Measurements from ENCODE around the gene MSH2.

Gene MSH2

GRCh38 chr2:47485751-47486300 is 82.9 kb downstream of the MSH2 start:
- DNase-seq (ENCODE audit: low spot score): no peak
- TF ChIP-seq, protein P1, sequence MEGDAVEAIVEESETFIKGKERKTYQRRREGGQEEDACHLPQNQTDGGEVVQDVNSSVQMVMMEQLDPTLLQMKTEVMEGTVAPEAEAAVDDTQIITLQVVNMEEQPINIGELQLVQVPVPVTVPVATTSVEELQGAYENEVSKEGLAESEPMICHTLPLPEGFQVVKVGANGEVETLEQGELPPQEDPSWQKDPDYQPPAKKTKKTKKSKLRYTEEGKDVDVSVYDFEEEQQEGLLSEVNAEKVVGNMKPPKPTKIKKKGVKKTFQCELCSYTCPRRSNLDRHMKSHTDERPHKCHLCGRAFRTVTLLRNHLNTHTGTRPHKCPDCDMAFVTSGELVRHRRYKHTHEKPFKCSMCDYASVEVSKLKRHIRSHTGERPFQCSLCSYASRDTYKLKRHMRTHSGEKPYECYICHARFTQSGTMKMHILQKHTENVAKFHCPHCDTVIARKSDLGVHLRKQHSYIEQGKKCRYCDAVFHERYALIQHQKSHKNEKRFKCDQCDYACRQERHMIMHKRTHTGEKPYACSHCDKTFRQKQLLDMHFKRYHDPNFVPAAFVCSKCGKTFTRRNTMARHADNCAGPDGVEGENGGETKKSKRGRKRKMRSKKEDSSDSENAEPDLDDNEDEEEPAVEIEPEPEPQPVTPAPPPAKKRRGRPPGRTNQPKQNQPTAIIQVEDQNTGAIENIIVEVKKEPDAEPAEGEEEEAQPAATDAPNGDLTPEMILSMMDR (IDR thresholded peaks at IDR 0.05; ENCODE audit: extremely low read depth, missing control alignments): no peak

DNA sequence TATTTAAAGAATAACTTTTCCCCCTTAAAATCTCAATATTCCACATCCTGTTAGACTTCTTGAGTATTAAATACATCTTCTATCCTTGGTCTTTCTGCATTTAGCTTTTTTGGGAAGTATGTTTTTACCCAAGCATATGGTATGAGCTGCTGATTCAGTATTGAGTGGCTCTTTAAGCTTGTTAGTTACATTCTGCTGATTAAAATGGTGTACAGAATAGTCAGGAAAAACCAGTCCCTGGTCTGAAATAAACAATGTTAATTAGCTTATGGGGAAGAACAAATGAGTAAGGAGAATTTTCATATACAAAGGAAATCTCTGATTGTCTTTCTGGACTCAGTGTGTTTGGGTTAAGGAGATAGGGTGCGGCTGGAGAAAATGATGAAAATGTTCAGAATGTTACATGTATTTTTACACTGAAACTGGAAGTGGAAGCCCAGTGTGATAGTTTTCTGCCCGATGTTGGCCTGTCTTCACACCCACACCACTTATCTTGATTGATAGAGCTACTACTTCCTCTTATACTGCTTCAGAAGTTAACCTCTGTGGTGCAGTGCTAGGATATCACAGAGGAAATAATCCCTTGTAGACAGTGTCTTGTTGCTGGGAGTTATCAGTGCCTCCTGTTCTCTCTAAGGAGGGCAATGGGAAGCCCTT is 84.0 kb downstream of the MSH2 start:
- TF ChIP-seq, protein P1 (IDR thresholded peaks at IDR 0.05; ENCODE audit: extremely low read depth, missing control alignments): no peak
- peak; percentile 45 for DNase-seq (ENCODE audit: low spot score)

- TF ChIP-seq, protein P1 (IDR thresholded peaks at IDR 0.05; ENCODE audit: extremely low read depth, missing control alignments): no peak
These were observed 84.5 kb downstream of the MSH2 start for GRCh38 chr2:47487498-47487875.

GRCh38 chr2:47488870-47489584 is 86.1 kb downstream of the MSH2 start:
- no peak for DNase-seq (ENCODE audit: low spot score)
- TF ChIP-seq, protein P1 (IDR thresholded peaks at IDR 0.05; ENCODE audit: extremely low read depth, missing control alignments): no peak

More at GRCh38 chr2:47487498-47487875, 84.5 kb downstream of the MSH2 start:
- no peak for DNase-seq (ENCODE audit: low spot score)

DNA sequence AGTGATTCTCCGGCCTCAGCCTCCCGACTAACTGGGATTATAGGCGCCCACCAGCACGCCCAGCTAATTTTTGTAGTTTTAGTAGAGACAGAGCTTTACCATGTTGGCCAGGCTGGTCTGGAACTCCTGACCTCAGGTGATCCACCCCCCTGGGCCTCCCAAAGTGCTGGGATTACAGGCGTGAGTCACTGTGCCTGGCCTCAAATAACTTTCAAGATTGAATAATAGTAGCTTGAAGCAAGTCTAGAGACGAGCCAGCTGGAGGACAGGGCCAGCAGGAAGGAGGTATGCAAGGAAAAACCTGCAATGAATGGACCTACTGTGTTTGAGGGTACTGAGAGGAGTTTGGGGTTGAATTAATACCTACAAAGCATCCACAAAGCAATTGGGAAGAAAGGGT is 87.5 kb downstream of the MSH2 start:
- DNase-seq (ENCODE audit: low spot score): no peak
- TF ChIP-seq, protein P1 (IDR thresholded peaks at IDR 0.05; ENCODE audit: extremely low read depth, missing control alignments): no peak

- TF ChIP-seq, protein P1 (IDR thresholded peaks at IDR 0.05; ENCODE audit: extremely low read depth, missing control alignments): no peak
- no peak for DNase-seq (ENCODE audit: low spot score)
These were observed 90.5 kb downstream of the MSH2 start for GRCh38 chr2:47493317-47494035.
